NCI-H2227 treated with DMSO at 0.1 percent for 48 hours (cell line): ENCODE data around the gene STX17.
"Not testable (repeated sequence)": the region's sequence is repeated elsewhere in the genome, so short reads cannot be mapped to it uniquely, and the experiment has no call there.

Source experiments
- DNase-seq: peaks from one replicate; lab custom pipeline; 2025; lab: John Stamatoyannopoulos, UW

Gene STX17

GRCh38 chr9:99971410-99971809 is 65.0 kb downstream of the STX17 start:
- no peak for DNase-seq

- no peak for DNase-seq
Observed at GRCh38 chr9:99973455-99973854, 67.0 kb downstream of the STX17 start.

- DNase-seq, result no peak
Observed at GRCh38 chr9:99977033-99977792, 70.8 kb downstream of the STX17 start.

GRCh38 chr9:99978221-99978620 is 71.8 kb downstream of the STX17 start:
- no peak for DNase-seq

GRCh38 chr9:99980598-99980997 is 74.1 kb downstream of the STX17 start:
- no peak for DNase-seq

GRCh38 chr9:99986642-99987041 is 80.2 kb downstream of the STX17 start:
- no peak for DNase-seq

GRCh38 chr9:99990508-99990907 is 84.1 kb downstream of the STX17 start:
- not testable (repeated sequence) for DNase-seq

GRCh38 chr9:99998266-99998665 is 91.8 kb downstream of the STX17 start:
- no peak for DNase-seq

- DNase-seq, result no peak
Observed at GRCh38 chr9:99998866-99999265, 92.4 kb downstream of the STX17 start.

- no peak for DNase-seq
Observed at GRCh38 chr9:99999797-100000196, 93.3 kb downstream of the STX17 start.

GRCh38 chr9:100011062-100011681 is 104.7 kb downstream of the STX17 start:
- peak; percentile 14 for DNase-seq

GRCh38 chr9:100012279-100012678 is 105.8 kb downstream of the STX17 start:
- no peak for DNase-seq

- no peak for DNase-seq
Observed at GRCh38 chr9:100013573-100013972, 107.1 kb downstream of the STX17 start.

- DNase-seq, result no peak
Observed at GRCh38 chr9:100014846-100015245, 108.4 kb downstream of the STX17 start.

- DNase-seq, result no peak
Observed at GRCh38 chr9:100019541-100019940, 113.1 kb downstream of the STX17 start.
